Measurements from ENCODE around the gene IGSF6.
"Not testable (repeated sequence)": the region's sequence is repeated elsewhere in the genome, so short reads cannot be mapped to it uniquely, and the experiment has no call there.

IGSF6 gene, protein sequence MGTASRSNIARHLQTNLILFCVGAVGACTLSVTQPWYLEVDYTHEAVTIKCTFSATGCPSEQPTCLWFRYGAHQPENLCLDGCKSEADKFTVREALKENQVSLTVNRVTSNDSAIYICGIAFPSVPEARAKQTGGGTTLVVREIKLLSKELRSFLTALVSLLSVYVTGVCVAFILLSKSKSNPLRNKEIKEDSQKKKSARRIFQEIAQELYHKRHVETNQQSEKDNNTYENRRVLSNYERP

DNA sequence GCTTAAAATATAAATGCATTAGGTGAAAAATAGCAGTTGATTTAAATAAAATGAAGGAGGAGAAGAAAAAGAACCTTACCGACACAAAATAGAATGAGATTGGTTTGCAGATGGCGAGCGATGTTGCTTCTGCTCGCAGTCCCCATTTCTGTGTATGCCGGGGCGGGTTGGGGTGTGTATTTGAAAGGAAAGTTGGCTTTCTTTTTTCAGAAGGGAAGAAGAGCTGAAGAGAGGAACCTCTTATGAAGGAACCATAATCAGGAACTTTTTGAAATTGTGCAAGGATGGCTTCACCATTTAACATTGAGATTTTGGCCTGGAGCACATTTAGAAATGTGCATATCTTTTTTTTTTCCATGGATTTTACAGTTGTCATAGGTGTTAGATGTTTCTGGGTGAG, at the start of gene IGSF6:
IGSF6 (minus strand) TSS at position 156 of the 400 bp plus-strand sequence; CDS start at position 146, 10 bp downstream.
- DNase-seq (ENCODE audit: low read depth), result no peak

DNA sequence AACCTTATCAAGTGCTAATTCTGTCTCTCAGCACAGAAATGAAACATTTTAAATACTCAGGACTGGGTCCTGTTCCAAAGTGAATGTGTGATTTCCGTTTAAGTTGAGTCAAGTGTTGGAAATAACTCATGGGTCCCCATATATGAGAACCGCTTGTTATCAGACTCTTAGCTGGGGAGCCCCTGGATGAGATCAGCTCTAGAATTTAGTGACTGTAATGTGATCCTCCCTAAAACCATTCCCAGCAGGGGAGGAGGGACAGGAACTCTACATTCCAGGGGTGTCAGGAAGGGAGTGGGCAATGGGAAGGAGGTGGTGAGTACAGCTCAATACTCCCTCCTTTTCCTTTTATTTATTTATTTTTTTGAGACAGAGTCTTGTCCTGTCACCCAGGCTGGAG, 48.9 kb upstream of the IGSF6 start:
- DNase-seq (ENCODE audit: low read depth), result no peak

DNA sequence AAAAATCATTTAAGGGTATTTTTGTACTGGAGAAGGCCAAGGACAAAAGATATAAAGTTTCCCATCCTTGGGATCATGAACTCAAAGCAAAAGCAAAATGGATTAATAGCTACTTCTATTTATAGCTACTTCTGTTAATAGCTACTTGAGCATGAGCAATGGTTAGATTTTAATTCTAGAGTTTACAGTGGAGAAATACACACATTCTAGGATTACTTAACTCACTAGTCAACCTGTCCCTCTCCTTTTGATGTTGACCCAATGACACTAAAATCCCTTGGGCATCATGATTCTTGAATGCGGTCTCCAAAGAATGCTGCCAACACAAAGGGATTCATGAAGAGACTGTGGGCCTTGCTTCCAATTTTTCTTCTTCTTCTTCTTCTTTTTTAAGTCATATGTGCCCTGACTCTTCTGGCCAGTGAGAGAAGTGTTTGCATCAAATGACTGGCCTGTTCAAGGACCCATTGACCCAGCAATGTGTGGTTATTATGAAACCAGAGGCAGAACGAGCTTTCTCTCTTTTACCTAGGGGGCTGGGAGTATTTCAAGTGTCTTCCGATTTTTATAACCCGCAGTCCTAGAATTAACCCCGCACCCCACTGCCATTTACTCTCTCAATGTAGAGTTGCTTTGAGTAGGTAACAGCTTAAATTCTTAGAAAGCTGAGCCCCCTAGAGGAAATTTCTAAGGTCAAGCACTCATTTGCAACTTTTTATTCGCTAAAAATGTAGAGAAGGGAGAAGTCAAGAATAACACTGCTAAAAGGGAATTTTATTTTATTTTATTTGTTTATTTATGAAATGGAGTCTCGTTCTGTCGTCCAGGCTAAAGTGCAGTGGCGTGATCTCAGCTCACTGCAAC, 46.0 kb upstream of the IGSF6 start:
- no peak for DNase-seq (ENCODE audit: low read depth)

DNA sequence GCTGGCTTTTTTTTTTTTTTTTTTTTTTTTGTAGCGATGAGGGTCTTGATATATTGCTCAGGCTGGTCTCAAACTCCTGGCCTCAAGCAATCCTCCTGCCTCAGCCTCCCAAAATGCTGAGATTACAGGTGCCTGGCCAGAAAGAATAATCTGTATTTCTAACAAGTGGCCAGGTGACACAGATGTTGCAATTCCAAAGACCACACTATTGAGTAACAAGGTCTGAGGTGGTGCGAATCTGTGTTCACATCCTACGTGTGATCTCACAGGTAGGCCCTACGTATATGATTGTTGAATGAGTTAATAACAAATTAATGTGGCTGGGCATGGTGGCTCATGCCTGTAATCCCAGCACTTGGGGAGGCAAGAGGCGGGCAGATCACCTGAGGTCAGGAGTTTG, 44.6 kb upstream of the IGSF6 start:
- no peak for DNase-seq (ENCODE audit: low read depth)

DNA sequence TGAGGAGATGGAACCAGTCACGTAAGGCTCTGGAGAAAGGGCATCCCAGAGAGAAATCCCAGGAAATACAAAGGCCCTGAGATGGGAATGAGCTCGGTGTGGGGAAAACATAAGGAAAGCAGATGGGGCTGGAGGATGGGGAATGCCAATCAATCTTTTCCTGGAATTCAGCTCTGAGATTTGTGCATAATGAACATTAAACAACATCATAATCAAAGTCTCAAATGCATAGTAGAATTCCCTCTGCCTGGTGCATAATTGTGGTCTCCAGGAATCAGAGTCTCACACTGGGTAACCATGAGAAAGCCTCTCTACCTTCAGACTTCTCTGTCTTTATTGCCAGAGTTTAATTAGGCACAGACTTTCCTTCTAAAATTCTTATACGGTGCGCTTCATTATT, 42.2 kb upstream of the IGSF6 start:
- DNase-seq (ENCODE audit: low read depth), result no peak

DNA sequence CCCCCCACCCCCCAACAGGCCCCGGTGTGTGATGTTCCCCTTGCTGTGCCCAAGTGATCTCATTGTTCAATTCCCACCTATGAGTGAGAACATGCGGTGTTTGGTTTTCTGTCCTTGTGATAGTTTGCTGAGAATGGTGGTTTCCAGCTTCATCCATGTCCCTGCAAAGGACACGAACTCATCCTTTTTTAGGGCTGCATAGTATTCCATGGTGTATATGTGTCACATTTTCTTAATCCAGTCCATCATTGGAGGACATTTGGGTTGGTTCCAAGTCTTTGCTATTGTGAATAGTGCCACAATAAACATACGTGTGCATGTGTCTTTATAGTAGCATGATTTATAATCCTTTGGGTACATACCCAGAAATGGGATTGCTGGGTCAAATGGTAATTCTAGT, 38.6 kb upstream of the IGSF6 start:
- DNase-seq (ENCODE audit: low read depth), result not testable (repeated sequence)

DNA sequence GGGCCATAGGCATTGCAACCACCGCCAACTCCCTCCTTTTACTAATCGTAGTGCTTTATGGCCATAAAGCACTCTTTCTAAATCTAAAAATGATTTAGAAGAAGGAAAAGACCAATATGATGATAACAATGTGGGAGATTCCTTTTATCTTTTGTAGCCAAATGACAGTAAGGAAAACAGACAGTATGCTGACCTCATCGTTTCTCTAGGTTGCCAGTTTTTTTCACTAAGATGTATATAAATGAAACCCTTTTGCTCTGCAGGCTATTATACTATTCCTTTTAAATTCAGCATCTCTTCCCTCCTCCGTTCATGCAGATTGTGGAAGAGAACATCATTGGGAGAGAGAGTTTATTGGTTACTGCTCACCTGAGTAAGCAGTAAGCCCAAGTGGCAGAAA, 36.7 kb upstream of the IGSF6 start:
- no peak for DNase-seq (ENCODE audit: low read depth)

DNA sequence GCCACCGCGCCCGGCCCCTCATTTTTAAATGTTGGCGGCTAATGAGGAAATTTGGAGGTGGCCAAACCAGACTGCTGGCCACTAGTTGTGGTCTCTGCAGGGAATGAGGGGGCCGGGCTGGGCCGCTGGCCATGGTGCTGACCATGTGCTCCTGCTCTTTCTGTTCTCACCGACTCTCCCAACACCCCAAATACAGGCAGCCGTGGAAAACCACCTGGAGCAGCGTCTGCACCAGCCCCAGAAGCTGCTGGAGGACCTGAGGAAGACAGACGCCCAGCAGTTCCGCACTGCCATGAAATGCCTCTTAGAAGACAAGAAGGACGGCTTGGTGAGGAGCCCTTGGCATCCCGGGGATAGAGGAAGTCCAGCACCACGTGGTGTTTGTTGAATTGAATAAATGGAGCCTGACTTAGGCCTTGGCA, 32.6 kb upstream of the IGSF6 start:
- no peak for DNase-seq (ENCODE audit: low read depth)

DNA sequence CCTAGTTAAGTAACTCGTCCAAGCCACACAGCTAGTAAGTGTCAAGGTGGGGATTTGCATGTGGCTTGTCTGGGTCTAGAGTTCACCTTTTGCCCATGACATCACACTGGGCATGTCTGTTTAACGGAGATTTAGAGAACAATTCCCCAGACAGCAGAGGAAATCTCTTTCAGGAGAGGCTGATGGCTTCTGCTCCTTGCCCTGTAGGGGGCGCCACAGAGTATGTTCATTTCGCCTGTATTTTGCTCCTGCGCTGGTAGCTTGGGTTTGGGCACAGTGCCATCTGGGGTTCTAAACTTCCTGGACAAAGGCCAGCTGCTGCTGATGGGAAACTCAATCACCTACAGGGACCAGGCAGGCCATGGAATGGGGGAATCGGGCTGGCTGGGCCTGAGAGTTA, 31.8 kb upstream of the IGSF6 start:
- DNase-seq (ENCODE audit: low read depth), result no peak

DNA sequence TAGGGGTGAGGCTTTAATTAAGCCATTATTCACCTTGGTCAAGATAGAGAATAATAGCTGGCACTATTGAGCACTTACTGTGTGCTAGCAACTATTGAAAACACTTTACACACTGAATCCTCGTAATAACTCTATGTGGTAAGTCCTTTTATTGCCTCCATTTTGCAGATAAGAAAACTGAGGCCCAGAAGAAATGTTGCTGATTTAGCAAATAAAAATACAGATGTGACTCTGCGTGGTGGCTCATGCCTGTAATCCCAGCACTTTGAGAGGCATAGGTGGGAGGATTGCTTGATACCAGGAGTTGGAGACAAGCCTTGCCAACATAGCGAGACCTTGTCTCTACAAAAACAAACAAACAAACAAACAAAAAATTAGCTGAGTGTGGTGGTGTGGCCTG, 30.8 kb upstream of the IGSF6 start:
- DNase-seq (ENCODE audit: low read depth), result no peak

DNA sequence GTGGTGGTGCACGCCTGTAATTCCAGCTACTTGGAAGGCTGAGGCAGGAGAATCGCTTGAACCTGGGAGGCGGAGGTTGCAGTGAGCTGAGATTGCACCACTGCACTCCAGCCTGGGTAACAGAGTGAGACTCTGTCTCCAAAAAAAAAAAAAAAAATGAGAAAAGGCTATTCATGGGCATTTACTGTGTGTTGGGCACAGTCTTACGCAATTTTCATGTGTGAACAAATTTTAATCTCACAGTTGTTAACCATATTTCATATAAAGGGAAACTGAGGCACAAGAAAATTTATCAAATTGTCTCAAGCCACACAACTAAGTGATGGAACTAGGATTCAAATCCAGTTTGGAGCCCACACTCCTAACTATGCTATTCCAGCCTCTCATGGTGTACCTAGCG, 28.3 kb upstream of the IGSF6 start:
- DNase-seq (ENCODE audit: low read depth), result not testable (repeated sequence)

DNA sequence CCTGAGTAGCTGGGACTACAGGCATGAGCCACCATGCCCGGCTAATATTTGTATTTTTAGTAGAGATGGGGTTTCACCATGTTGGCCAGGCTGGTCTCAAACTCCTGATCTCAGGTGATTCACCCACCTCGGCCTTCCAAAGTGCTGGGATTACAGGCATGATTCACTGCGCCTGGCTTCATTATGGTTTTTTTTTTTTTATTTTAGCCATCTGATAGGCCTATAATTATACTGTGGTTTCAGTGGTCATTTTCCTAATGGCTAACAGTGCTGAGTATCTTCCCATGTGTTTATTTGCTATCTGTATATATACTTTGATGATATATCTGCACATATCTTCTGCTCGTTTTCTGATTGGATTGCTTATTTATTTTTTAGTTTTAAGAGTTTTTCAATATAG, 22.0 kb upstream of the IGSF6 start:
- not testable (repeated sequence) for DNase-seq (ENCODE audit: low read depth)

DNA sequence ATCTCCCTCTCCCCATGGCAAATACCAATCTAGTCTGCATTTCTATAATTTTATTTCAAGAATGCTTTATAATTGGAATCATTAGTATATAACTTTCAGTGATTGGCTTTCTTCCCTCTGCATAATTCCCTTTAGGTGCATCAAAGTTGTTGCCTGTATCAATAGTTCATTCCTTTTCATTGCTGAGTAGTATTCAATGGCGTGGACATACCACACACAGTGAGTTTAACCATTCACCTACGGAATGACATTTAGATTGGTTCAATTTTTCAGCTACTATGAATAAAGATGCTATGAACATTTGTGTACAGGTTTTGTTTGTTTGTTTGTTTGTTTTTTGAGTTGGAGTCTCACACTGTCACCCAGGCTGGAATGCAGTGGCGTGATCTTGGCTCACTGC, 21.1 kb upstream of the IGSF6 start:
- DNase-seq (ENCODE audit: low read depth), result no peak

DNA sequence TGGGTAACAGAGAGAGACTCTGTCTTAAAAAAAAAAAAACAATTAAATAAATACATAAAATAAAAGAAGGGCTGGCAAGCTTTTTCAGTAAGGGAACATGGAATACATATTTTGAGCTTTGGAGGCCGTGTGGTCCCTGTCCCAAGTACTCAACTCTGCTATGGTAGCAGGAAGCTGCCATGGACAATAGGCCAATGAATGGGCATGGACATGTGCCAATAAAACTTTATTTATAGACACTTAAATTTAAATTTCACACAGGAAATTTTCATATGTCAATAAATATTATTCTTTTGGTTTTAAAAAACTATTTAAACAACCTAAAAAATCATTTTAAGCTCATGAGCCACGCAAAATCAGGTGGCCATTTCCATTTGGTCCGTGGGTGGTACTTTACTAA, 15.2 kb upstream of the IGSF6 start:
- DNase-seq (ENCODE audit: low read depth), result no peak

DNA sequence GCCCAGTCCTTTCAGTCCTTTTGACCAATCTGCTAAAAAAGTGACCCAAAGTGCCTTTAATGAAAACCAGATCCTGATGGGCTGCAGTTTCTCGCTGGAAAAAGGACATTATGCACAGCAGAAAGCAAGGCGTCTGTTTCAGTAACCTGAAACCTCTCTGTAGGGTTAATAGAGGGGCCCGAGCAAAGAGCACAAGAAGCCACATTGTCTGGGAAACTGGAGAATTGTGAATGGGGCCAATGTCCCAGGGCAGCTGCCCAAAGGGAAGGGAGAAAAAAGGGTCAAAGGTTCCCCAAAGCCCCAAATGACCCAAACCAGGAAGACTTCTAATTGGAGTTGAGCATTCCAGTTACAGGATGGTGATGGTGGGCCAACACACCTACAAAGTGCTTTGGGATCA, 14.4 kb upstream of the IGSF6 start:
- no peak for DNase-seq (ENCODE audit: low read depth)

DNA sequence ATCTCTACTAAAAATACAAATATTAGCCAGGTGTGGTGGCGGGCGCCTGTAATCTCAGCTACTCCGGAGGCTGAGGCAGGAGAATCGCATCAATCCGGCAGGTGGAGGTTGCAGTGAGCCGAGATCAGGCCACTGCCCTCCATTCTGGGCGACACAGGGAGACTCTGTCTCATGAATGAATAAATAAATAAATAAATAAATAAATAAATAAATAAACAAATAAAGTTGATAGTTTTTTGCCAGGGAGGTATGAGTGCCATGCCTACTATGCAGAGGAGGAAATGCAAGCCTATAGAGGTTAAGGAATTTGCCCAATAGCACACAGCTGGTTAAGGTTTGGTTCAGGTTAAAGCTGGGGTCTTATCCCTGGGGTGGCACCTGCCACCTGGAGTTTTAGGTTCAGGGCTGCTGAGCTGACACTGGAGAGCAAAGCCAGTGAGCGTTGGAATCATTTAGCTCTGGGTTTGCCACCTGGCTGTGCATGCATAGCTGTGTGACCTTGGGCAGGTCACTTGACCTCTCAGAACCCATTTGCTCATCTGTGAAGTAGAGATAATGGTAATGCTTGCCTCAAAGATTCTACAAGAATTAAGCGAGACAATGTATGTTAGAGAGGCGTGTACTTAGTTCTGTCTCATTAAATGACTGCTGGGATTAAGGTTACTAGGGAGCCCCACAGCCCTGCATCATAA, 12.5 kb upstream of the IGSF6 start:
- DNase-seq (ENCODE audit: low read depth), result no peak

DNA sequence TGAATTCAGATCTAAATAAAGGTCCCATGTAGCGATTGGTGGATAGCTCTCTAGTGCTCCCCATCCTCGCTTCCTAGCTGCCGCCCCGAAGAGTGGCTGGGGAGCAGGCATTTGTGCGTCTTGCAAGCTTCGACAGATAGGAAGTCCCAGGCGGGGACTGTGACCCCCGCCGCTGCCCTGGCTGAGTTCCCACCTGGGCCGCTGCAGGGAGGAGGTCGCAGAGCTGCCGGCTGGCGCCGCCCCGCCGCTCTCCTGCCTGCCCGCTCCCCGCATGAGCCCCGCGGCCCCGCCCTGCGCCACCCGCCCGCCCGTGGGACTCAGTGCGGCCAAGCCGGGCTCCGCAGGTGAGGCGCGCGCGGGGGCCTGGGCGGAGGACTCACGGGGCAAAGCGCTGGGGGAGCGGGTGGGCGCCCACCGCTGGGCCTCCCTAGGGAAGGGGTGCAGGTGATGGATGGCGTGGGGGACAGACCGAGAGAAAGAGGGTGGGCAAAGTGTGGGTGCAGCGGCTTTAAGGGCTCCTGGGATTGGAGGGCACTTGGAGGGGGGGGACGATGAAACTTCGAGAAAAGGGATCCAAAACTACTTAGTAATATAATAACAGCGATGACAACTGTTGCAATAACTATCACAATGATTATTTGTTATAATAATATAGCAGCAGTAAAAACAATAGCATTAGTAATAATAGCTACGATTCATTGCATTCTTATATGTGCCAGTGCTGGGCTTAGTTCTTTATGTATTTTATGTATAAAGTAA, 11.7 kb upstream of the IGSF6 start, which contains the start of gene OTOA:
OTOA (plus strand) TSS at position 80 of the 759 bp plus-strand sequence. CDS start 14,547 bp downstream, outside the sequence.
- no peak for DNase-seq (ENCODE audit: low read depth)

DNA sequence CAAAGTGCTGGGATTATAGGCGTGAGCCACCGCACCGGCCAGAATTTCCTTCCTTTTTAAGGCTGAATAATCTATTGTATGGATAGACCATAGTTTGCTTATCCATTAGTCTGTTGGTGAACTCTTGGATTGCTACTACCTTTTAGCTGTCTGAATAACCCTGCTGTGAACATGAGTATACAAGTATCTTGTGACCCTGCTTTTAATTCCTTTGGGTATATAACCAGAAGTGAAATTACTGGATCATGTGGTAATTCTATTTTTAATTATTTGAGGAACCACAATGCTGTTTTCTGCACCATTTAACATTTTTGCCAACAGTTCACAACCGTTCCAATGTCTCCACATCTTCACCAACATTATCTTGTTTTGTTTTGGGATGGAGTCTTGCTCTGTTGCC, 6.7 kb upstream of the IGSF6 start:
- DNase-seq (ENCODE audit: low read depth), result no peak

DNA sequence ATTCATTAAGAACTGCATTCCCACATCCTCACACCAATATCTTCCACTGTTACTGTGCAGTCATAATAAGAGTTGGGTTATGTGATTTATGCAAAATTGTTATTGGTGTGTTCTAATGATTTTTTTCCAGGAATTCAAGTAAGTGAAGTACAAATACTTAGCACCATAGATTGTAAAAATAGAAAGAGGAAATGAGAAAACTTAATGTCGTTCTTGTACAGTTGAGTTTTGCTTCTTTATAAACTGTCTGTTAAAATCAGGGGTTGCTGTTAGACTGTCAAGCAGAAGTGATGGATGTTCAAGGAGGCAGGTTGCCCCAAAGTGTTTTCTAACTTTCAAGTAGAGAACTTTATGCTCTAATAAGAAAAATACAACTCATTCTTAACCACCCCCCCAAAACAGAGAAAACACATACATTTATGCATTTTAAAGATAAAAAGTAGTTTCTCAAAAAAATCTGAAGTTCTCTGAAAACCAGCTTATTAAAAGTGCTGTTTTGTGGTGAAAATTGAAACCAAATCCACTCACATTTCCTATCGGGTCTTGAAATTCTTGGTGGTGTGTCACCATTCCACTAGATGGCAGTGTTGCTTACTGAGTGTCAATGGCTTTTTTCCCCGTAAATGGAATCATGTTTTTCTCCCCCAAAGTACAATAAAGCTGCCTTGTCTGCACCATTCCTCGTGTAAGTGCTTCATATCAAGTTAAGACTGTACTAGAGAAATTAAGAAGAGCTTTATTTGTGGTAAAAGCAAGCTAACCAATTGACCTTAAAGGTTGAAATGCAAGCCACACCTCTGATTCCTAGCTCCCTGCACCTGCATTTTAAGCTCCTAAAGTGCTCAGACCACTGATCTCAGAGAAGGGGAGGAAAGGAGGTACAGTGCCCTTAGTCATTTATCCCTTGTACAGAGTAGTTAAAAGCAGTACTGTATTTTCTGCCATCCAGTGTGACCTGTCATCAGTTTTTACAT, 4.7 kb upstream of the IGSF6 start:
- no peak for DNase-seq (ENCODE audit: low read depth)

DNA sequence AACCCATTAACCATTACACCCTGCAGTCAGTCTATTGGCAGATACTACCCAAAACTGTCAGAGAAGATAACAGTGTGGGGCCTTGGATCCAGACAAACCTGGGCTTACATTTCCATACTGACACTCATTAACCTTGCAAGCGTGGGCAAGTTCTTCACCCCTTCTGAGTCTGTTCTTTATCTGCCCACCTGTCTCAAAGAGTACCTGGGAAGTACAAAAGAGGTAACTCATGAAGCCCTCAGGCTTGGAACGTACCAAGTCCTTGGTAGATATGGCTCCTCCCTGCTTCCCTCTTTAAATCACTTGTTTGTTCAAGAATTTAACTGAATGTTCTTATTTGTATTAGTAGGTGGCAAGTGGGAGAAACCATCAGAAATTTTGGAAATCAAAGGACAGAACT, 2.5 kb upstream of the IGSF6 start:
- DNase-seq (ENCODE audit: low read depth), result no peak

DNA sequence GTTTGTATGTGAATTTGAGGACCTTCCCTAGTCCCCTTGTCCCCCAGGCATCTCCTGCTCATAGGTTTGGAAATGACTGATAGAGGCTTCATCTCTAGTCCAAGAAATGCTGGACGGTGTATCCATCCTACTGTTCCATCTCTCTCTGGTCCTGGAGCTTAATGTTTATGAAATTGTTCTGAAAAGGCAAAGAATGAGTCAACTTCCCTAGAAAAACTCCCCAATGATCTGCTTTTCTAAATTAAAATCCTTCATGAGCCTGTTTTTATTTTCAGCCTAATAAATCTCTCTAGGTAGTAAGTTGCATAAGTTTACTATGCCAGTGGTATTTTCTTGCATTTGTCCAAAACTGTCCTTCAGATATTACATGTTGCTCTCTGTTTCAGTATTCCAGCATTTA, 2.1 kb upstream of the IGSF6 start:
- no peak for DNase-seq (ENCODE audit: low read depth)

Measured in GM04503 (cell line).